KMS-11 (cell line): Measurements from ENCODE around the gene GALNS.

ENCODE experiments used
- H2AFZ ChIP-seq: fragments of 200-600 bp; sonication (generic); 2 replicates; pipeline ENCODE4 v1.6.1; 2016; ENCODE audit warnings: antibody characterized with exemption, mixed run types, low read depth
- H3K27ac ChIP-seq: fragments of 200-600 bp; sonication (generic); 2 replicates; pipeline ENCODE4 v1.6.1; 2016; ENCODE audit warnings: mild to moderate bottlenecking, mixed run types
- H3K27me3 ChIP-seq: fragments of 200-600 bp; sonication (generic); 2 replicates; pipeline ENCODE4 v1.6.1; 2017; ENCODE audit warnings: mild to moderate bottlenecking, low read depth, mixed run types, moderate library complexity; ENCODE audit not compliant: insufficient read depth
- H3K36me3 ChIP-seq: fragments of 200-600 bp; sonication (generic); 2 replicates; pipeline ENCODE4 v1.6.1; 2017; ENCODE audit warnings: mild to moderate bottlenecking, mixed run types; ENCODE audit not compliant: insufficient read depth
- H3K4me1 ChIP-seq: fragments of 200-600 bp; sonication (generic); 2 replicates; pipeline ENCODE4 v1.6.1; 2016; ENCODE audit warnings: mild to moderate bottlenecking, low read depth, mixed run types; ENCODE audit not compliant: poor library complexity, severe bottlenecking
- H3K4me2 ChIP-seq: fragments of 200-600 bp; sonication (generic); 2 replicates; pipeline ENCODE4 v1.7.0; 2016; ENCODE audit warnings: mild to moderate bottlenecking, mixed run types
- H3K4me3 ChIP-seq: fragments of 200-600 bp; sonication (generic); IDR thresholded peaks from 2 replicates; pipeline ENCODE4 v1.6.1; 2017; ENCODE audit warnings: low read depth, low read length, mixed read lengths; ENCODE audit not compliant: insufficient read depth
- H3K79me2 ChIP-seq: fragments of 200-600 bp; sonication (generic); 2 replicates; pipeline ENCODE4 v1.6.1; 2016; ENCODE audit warnings: low read depth, mixed run types; ENCODE audit not compliant: insufficient read depth
- H3K9ac ChIP-seq: fragments of 200-600 bp; sonication (generic); 2 replicates; pipeline ENCODE4 v1.6.1; 2016; ENCODE audit warnings: mild to moderate bottlenecking, mixed run types
- H4K20me1 ChIP-seq: fragments of 200-600 bp; sonication (generic); 2 replicates; pipeline ENCODE4 v1.6.1; 2016; ENCODE audit warnings: mild to moderate bottlenecking, mixed run types; ENCODE audit not compliant: insufficient read depth
- CTCF ChIP-seq: fragments of 200-600 bp; sonication (generic); conservative IDR thresholded peaks from 2 replicates; pipeline ENCODE4 v1.6.1; 2017; ENCODE audit warnings: low read depth, mild to moderate bottlenecking, antibody characterized with exemption, low read length, moderate library complexity, mixed read lengths

The GALNS gene

GRCh38 chr16:88815227-88815626 lies 41.5 kb downstream of the GALNS start:
- no peaks in the 10 kb centered on the region for H3K36me3 ChIP-seq
- no peak overlapping the region for H3K9ac ChIP-seq
- H3K79me2 ChIP-seq = peaks cover 9% of the 10 kb centered on the region
- no peaks in the 10 kb centered on the region for H4K20me1 ChIP-seq
- peaks cover 13% of the 10 kb centered on the region for H3K4me1 ChIP-seq
- H3K27ac ChIP-seq = no peak overlapping the region
- no peak overlapping the region for H2AFZ ChIP-seq
- H3K27me3 ChIP-seq = no peaks in the 10 kb centered on the region
- no peak overlapping the region for H3K4me2 ChIP-seq
- H3K4me3 ChIP-seq = no peak overlapping the region
- TF ChIP-seq CTCF = no peak

- no peak overlapping the region for H3K4me3 ChIP-seq
- TF ChIP-seq CTCF = no peak
- no peaks in the 10 kb centered on the region for H4K20me1 ChIP-seq
- no peak overlapping the region for H3K4me2 ChIP-seq
- peaks cover 20% of the 10 kb centered on the region for H3K79me2 ChIP-seq
- H3K27me3 ChIP-seq = no peaks in the 10 kb centered on the region
- peaks cover 24% of the 10 kb centered on the region for H3K4me1 ChIP-seq
- H2AFZ ChIP-seq = no peak overlapping the region
- no peak overlapping the region for H3K27ac ChIP-seq
- no peaks in the 10 kb centered on the region for H3K36me3 ChIP-seq
- no peak overlapping the region for H3K9ac ChIP-seq
Measured at GRCh38 chr16:88814144-88814502, 42.6 kb downstream of the GALNS start.

GRCh38 chr16:88813269-88814143 lies 43.2 kb downstream of the GALNS start:
- no peaks in the 10 kb centered on the region for H3K36me3 ChIP-seq

GRCh38 chr16:88812513-88813268 lies 44.1 kb downstream of the GALNS start:
- H4K20me1 ChIP-seq = no peaks in the 10 kb centered on the region
- peak overlapping the region; percentile 94 for H3K4me2 ChIP-seq
- no peaks in the 10 kb centered on the region for H3K36me3 ChIP-seq
- H3K4me1 ChIP-seq = peaks cover 26% of the 10 kb centered on the region
- H3K9ac ChIP-seq = peak overlapping the region; percentile 96
- no peak overlapping the region for H3K4me3 ChIP-seq
- H3K79me2 ChIP-seq = peaks cover 27% of the 10 kb centered on the region
- peak overlapping the region; percentile 75 for H2AFZ ChIP-seq
- H3K27me3 ChIP-seq = no peaks in the 10 kb centered on the region
- no peak for TF ChIP-seq CTCF
- H3K27ac ChIP-seq = peak overlapping the region; percentile 82

More at GRCh38 chr16:88813269-88814143, 43.2 kb downstream of the GALNS start:
- no peaks in the 10 kb centered on the region for H4K20me1 ChIP-seq
- H3K79me2 ChIP-seq = peaks cover 24% of the 10 kb centered on the region
- no peaks in the 10 kb centered on the region for H3K27me3 ChIP-seq
- H3K27ac ChIP-seq = no peak overlapping the region
- no peak for TF ChIP-seq CTCF
- no peak overlapping the region for H2AFZ ChIP-seq
- H3K4me2 ChIP-seq = peak overlapping the region; percentile 94; the same call in 1 of the 2 replicates
- peaks cover 26% of the 10 kb centered on the region for H3K4me1 ChIP-seq
- no peak overlapping the region for H3K4me3 ChIP-seq
- no peak overlapping the region for H3K9ac ChIP-seq
